HS-5 (cell line): Measurements from ENCODE around the gene NFIC.
"Not testable (repeated sequence)": the region's sequence is repeated elsewhere in the genome, so short reads cannot be mapped to it uniquely, and the experiment has no call there.

ENCODE experiments used
- DNase-seq: peaks from one replicate; pipeline ENCODE4 v3.0.0-alpha.2; 2012; ENCODE audit warnings: low read depth

NFIC gene

DNA sequence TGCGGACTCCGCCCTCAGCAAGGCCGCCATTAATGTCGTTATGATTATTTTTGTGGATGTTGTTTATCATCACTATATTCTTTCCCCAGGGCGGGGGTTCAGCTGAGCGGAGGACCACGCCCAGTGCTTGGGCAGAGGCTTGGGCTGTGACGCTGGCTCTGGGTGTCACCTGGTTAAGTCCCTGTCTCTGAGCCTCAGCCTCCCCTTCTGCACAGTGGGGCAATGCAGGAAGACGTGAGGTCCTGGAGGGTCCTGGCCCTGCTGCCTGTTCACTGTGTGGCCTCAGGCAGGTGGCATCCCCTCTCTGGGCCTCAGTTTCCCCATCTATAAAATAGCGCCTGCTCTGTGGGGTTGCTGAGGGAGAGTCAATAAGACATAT, 32.5 kb downstream of the NFIC start:
- DNase-seq, result no peak

DNA sequence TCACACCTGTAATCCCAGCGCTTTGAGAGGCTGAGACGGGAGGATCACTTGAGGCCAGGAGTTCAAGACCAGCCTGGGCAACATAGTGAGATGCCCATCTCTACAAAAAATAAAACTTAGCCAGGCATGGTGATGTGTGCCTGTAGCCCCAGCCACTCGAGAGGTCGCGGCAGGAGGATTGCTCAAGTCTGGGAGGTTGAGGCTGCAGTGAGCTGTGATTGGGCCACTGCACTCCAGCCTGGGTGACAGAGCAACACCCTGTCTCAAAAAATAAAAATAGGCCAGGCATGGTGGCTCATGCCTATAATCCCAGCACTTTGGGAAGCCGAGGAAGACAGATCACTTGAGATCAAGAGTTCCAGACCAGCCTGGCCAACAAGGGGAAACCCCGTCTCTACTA, 32.9 kb downstream of the NFIC start:
- DNase-seq, result not testable (repeated sequence)

DNA sequence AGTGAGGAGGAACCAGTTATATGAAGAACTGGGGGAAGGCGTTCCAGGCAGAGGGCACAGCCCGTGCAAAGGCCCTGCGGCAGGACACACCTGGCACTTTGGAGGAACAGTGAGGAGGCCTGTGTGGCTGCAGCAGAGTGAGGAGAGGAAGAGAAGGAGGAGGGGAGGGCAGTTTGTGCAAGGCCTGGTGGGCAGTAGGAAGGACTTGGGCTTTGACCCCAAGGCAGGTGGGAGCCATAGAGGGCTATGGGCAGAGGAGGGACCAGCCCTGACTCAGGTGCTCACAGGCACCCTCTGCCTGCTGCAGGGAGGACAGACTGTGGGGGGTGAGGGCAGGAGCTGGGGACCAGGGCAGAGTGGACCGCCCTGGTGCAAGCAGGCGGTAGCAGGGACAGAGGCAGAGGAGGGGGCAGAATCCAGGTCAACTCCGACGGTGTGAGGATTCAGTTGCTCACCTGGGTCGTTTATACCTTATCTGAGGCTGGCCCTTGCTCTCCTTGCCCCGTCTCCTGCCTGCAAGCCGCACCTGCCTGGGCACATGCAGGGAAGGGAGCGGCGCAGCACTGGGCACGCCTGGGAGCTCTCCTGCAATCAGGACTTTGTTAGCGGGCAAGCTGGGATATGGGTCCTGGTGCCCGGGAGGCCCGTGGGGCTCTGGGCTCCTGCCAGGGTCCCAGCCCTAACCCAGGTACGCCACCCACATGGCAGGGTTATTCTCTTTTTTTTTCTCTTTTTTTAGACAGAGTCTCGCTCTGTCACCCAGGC, 34.8 kb downstream of the NFIC start:
- DNase-seq, result no peak

DNA sequence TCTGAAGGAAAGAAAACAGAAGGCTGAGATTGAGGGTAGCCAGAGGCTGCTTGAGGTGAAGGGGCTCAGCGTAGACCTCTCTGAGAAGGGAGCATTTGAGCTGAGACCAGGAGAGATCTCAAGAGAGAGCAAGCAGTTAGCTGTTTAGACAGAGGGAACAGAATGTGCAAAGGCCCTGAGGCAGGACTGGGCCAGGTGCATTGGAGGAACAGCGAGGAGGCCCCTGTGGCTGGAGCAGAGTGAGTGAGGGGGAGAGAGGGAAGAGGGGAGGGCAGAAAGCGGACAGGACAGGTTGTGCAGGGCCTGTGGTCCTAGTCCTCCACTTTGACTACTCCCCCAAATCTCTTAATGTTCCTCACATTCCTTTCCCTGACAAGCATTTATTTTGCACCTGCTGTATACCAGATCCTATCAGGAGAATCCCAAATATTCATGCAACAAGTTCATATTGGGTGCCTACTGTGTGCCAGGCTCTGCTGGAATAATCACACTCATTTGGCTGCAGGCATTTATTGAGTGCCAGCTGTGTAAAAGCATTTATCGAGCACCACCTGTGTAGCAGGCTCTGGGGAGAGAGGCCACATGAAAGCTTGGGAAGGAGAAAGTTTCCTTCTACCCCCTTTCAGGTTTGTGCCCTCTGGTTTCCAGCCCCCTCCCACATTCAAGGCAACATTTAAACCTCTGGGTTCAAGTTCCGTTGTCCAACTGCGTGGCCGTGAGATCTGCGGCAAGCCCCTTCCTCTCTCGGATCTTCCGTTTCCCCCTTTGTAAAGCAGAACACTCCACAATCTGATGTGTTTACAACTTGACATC, 36.5 kb downstream of the NFIC start:
- DNase-seq, result no peak

DNA sequence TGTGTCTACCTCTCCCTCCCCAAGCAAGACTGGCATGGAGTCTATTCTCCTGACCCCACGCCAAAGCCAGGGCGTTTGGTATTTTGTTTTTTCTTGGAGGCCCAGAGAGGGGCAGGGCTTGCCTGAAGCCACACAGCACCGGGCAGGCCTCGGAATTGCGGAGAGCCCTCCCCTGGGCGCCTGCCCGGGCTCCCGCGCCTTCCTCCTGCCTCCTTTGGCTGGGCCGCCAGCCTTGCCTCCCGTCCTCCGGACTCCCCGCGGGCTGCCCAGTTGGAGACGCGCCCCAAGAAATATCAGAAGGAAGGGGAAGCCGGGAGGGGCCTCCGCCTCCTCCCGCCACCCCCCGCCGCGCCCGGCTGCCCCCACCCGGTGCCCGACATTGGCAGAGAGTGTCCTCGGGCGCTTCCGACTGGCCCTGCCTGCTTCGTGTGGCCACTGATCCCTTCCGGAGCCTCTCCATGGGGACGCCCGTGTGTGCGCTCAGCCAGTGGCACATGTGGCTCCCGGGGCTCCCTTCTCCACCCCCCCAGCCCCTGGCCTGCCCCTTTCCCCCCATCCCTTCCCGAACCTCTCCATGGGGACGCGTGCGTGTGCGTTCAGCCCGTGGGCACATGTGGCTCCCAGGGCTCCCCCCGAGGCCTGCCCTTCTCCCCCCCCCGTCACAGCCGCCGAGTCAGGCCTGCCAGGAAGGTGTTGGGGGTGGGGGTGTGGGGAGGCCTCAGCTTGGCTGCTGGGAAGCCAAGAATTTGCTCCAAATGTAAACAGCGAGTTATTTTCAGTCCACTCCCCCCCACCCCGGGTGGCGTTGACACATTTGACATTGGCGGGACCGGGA, 37.3 kb downstream of the NFIC start:
- no peak for DNase-seq

DNA sequence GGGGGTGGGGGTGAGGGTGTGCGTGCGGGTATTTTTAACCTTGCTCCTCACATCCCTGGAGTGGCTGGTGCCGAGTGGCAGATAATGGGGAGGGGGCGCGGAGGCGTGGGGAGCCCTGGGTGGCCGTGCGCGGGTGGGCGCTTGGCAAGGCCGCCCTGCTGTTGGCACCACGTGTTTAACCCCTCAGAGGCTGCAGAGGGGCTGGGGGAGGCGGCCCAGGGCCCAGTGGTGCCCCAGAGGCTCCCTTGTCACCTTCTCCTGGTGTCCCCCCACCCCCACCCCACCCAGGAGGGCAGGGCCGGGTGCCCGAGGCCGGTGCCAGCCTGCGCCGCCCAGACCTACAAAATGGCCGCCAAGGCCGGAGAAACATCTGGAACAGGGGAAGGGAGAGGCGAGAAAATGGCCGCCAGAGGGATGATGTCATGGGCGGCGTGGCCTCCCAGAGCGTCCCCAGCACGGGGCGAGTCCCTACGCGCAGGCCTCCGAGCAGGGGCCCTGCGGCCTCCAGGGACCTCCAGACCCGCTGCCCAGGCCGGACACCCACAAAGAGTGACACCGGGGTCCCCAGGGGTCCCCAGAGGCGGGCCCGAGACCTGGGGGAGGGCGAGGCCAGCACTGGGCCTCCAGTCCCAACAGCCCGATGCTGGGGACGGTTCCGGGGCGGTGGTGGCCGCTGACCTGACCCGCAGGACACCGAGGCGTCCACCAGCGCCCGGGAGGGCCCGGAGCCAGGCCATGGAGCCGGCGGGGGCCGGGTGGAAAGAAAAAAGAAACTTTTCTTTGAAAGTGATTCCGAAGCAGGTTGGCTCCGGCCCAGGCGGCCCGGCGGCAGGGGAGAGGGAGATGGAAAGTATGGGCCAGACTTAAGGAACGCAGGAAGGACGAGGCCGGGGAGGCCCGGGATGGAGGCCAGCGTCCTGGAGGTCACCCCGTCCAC, 38.2 kb downstream of the NFIC start:
- no peak for DNase-seq

DNA sequence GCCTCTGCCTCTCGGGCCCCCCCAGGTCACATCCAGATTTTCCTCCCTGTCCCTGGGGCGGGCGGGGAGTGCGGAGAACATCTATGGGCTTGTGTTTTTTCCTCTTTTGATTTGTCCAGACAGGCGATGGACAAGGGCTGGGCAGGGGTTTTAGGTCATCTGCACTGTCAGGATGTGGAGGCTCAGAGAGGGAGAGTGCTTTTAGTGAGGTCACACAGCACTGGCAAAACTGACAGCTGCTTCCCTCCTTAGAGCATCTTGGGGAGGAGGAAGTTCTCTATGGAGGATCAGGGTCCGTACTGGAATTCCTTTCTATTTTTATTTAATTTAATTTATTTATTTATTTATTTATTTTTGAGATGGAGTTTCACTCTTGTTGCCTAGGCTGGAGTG, 38.9 kb downstream of the NFIC start:
- no peak for DNase-seq

DNA sequence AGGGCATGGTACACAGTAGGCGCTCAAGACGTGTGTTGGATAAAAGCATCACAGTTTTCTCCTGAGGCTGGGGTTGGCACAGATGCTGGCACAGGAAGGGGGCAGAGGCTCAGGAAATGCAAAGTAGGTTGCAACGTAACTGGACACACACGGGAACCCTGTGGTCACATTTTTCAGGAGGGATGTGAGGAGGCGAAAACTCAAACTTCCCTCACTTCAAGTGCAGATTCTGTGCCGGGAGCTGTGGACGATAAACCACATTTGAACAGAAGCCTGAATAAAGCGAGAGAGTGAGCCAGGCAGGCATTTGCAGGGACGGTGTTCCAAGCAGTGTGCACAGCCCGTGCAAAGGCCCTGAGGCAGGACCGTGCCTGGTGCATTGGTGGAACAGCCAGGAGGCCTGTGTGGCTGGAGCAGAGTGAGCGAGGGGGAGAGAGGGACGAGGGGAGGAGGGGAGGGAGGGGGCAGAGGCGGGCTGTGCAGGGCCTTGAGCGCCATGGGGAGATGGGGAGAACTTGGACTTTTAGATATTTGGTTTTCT, 40.3 kb downstream of the NFIC start:
- DNase-seq, result no peak

DNA sequence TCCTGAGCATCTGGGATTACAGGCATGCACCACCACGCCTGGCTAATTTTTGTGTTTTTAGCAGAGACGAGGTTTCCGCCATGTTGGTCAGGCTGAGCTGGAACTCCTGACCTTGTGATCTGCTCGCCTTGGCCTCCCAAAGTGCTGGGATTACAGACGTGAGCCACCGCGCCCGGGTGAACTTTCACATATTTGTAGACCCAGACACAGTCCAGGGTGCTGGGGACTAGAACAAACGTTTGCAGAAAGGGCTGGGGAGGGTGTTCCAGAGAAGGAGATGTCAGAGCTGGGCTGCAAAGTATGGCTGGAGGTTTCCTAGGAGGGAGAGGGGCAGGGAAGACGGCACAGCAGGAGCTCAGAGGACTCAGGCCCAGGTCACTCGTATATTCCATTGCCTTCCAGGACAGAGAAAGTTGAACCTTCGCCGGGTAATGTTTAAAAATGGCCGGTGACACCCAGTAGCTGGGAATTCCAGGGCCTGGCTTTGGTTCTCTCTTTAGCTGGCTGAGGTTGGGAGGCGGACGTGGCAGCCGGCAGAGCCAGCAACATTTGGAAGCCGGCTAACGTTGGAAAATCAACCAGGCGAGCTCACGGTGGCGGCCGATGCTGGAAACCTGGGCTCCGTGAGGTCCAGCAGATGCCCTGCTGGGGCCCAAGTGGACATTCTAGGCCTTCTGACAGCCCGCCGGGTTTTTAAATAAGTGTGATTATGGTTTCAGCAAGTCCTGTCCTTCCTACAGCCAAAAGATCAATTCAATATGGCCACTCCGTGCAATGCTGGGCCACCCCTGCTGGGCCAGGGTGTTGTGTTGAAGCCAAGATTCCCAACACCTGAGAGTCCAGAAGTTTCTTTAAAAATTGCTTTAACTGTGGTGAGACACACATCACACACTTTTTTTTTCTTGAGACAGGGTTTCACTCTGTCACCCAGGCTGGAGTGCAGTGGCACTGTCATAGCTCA, 41.5 kb downstream of the NFIC start:
- no peak for DNase-seq

DNA sequence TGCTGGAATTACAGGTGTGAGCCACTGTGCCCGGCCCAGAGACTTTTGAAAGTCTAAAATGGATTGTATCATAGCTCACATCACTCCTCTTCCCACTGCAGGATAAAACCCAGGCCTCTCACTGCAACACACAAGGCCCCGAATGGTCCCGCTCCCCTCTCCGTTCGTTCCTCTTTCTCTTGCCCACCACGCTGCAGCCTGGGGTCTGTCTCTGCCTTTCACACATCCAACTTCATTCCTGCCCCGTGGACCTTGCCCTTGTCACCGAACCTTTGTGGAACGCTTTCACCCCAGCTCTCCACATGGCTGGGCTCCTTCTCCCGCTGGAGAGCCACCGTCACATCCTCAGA, 42.6 kb downstream of the NFIC start:
- DNase-seq, result no peak

DNA sequence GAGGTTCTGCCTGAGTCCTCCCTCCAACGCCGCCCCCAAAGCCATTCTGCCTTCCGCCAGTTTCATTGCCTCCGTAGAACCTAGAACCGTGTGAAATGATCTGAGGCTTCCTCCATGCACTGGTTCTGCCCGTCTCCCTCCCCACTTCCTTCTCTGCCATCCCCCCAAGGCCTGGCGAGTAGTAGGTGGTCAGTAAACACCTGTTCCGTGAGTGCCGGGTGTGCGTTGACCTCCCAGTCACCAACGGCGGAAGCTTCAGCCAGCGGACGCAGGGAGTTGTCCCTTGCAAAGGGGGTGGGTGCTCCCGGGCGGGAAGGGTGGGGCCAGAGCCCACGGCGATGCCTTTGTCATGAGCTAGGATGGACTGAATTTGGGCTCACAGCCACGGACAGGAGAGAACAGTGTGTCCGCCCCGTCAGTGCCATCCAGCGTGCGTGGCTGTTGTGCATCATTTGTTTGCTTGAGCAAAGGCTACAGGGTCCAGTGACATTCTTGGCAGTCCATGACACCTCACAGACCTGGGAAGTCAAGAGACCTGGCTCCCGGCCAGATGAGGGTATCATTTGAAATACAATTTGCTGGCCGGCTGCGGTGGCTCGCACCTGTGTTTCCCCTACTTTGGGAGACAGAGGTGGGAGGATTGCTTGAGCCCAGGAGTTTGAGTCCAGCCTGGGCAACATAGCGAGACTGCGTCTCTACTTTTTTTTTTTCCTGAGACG, 43.1 kb downstream of the NFIC start:
- no peak for DNase-seq

DNA sequence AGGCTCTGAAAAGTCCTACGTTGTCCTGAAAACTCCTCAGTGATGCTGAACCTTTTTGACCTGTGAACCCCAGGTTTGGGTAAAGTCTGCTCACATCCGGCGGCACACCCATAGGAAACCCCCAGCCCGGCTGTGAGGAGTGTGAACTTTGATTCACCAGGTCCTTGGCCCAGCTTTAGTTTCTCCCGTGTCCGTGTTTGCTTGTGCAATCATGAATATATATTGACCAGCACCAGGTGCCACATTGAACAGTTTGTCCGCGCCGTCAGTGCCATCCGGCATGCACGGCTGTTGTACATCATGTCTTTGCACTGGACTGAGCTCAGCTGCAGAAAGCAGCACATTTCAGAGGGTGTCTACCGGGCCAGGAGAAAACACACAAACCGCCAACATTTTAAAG, 45.3 kb downstream of the NFIC start:
- no peak for DNase-seq

DNA sequence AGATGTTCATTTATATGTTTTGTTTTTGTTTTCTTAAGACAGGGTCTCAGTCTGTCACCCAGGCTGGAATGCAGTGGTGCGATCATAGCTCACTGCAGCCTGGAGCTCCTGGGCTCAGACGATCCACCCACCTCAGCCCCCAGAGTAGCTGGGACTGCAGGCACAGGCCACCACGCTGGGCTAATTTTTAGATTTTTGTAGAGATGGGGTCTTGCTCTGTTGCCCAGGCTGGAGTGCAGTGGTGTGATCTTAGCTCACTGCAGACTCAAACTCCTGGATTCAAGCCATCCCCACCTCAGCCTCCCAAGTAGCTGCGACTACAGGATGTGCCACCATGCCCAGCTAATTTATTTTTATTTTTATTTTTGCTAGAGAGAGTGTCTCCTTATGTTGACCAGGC, 45.7 kb downstream of the NFIC start:
- DNase-seq, result no peak

DNA sequence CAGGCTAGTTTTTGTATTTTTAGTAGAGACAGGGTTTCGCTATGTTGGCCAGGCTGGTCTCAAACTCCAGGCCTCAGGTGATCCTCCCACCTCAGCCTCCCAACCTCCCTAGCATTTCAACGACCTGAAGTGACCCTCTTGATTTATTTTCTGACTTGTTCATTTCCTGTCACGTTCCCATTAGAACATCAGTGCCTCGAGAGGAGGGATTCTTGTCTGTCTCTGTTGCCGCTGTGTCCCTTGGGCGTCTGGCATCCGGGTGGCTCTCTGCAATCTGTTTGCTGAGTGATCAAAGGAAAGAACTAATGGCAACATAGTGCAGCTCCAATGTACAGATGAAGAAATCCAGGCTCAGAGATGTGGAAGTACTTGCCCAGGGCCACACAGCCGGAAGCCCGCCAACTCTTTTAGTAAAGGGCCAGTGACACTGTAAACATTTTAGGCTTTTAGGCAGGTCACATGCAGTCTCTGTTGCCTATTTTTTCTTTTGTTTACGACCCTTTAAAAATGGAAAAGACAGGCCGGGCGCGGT, 47.5 kb downstream of the NFIC start:
- DNase-seq, result no peak

DNA sequence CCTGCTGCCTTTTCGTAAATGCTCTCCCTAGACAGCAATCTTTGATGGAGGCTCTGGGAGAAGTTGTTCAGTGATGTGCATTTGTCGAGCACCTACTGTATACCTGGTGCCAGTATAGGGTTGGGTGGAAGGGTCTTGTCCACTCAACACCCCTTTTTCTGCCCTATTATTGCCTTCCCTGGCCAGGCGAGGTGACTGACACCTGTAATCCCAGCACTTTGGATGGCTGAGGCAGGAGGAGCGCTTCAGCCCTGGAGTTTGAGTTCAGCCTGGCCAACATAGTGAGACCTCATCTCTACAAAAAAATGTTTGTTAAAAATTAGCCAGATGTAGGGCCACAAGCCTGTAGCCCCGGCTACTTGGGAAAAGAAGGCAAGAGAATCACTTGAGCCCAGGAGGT, 49.3 kb downstream of the NFIC start:
- DNase-seq, result no peak

DNA sequence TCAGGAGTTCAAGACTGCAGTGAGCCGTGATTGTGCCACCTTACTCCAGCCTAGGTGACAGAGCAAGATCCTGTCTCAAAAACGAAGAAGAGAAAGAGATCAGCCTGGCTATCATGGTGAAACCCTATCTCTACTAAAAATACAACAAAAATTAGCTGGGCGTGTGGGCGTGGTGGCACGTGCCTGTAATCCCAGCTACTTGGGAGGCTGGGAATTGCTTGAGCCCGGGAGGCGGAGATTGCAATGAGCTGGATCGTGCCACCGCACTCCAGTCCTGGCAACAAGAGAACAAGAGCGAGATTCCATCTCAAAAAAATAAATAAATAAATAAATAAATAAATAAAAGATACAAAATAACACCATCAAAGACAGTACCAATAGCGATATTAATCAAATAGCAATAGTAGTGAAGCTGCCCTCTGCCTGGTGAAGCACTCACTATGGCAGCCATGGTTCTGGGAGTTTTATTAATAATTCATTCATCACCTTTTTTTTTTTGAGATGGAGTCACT, 53.9 kb downstream of the NFIC start:
- DNase-seq, result no peak

DNA sequence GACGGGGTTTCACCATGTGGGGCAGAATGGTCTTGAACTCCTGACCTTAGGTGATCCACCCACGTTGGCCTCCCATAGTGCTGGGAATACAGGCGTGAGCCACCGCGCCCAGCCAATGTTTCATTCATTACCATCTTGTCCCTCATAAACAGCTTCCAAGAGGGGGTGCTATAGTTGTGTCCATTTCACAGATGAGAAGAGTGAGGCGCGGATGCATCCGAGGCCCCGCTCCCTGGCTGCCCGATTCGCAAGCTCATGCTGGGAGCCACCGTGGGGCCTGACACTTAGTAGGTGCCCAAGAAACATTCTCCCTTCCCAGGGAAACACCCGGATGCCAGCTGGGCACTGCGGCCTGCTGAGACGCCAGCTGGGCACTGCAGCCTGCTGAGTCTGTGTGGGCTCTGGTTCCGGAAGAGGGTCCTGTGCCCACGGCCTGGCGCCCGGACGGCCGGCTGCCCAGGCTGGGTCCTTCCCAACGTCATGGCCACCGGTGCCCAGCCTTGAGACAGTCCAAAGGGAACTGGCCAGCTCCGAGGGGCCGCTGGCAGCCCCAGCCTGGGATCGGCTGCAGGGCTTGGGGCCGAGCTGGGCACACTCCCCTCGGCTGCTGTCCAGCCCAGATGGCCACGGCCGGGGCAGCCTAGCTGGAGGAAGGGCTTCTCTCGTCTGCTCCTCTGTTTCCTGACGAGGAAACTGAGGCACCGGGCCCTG, 54.7 kb downstream of the NFIC start:
- DNase-seq, result no peak

DNA sequence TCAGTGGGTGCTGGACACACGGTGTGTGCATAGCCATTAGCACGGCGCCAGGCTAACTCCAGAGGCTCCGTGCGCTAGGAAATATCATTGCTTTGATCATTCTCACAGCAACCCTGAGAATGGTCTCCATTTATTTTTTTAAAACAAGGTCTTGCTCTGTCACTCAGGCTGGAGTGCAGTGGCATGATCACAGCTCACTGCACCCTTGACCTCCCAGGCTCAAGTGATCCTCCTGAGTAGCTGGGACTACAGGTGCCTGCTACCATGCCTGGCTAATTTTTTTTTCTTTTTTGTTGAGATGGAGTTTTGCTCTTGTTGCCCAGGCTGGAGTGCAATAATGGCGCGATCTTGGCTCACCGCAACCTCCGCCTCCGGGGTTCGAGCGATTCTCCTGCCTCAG, 55.3 kb downstream of the NFIC start:
- not testable (repeated sequence) for DNase-seq
